Panc1 (cell line): ENCODE measurements around the gene SCAMP1. TPM values are rescaled to one million over a fixed set of nuclear protein-coding genes. Genes with fewer than 3 reads are reported as not detected.

Experiments
- ATAC-seq: fragments of 200-7000 bp; cut with Tn5 transposase; 2 replicates; pipeline ENCODE4 v1.9.1; 2020; ENCODE audit warnings: mild to moderate bottlenecking, moderate library complexity
- BruUV-seq: library from RNA; stranded (reverse); fragments of 400-500 nt; replicated peaks from 2 replicates; lab custom pipeline; 2021; lab: Mats Ljungman, UMichigan
- CTCF ChIA-PET: fragments of 300-600 bp; sonication (Branson Sonifier 250); formaldehyde crosslinking; loops from one replicate; lab custom pipeline; 2022; ENCODE audit warnings: antibody characterized with exemption; lab: Charles Lee
- POLR2A ChIA-PET: fragments of 300-600 bp; sonication (Branson Sonifier 250); formaldehyde crosslinking; loops from one replicate; lab custom pipeline; 2022; ENCODE audit warnings: antibody characterized with exemption; lab: Charles Lee
- DNase-seq: peaks from one replicate; pipeline ENCODE4 v3.0.0-alpha.2; 2010; ENCODE audit warnings: low read depth, low spot score
- H3K27ac ChIP-seq: 2 replicates; pipeline ENCODE4 v1.5.1; 2011; ENCODE audit warnings: mild to moderate bottlenecking, low read length, inconsistent platforms
- H3K27me3 ChIP-seq: fragments of 200-500 bp; sonication (Bioruptor generic); 2 replicates; pipeline ENCODE4 v1.6.0; 2014; ENCODE audit warnings: low read length, inconsistent platforms; ENCODE audit not compliant: control insufficient read depth, insufficient read depth
- H3K36me3 ChIP-seq: fragments of 200-500 bp; sonication (Bioruptor generic); 2 replicates; pipeline ENCODE4 v1.5.1; 2014; ENCODE audit warnings: inconsistent platforms, mild to moderate bottlenecking, low read length, moderate library complexity; ENCODE audit not compliant: control insufficient read depth, insufficient read depth
- H3K4me1 ChIP-seq: 2 replicates; pipeline ENCODE4 v1.5.1; 2011; ENCODE audit warnings: inconsistent platforms, mild to moderate bottlenecking, low read length, moderate library complexity; ENCODE audit not compliant: control insufficient read depth, insufficient read depth
- H3K4me3 ChIP-seq, 2 experiments: 2 replicates each; pipeline ENCODE4 v1.5.1; 2011 to 2012; ENCODE audit warnings: low read depth in 2 of 2, low read length in 2 of 2, mild to moderate bottlenecking in 2 of 2, inconsistent platforms in 1 of 2, moderate library complexity in 1 of 2
- H3K9me3 ChIP-seq: fragments of 200-500 bp; sonication (Bioruptor generic); 2 replicates; pipeline ENCODE4 v1.5.1; 2014; ENCODE audit warnings: low read depth, mild to moderate bottlenecking, inconsistent platforms, low read length, moderate library complexity; ENCODE audit not compliant: control insufficient read depth, insufficient read depth
- POLR2AphosphoS5 ChIP-seq: IDR thresholded peaks from 2 replicates; pipeline ENCODE4 v1.6.1; 2012; ENCODE audit warnings: mild to moderate bottlenecking, low read depth, low read length, moderate library complexity
- SIN3A ChIP-seq: IDR thresholded peaks from 2 replicates; pipeline ENCODE4 v1.6.1; 2012; ENCODE audit warnings: low read depth, mild to moderate bottlenecking, low read length, moderate library complexity, borderline replicate concordance; ENCODE audit not compliant: insufficient read depth
- TCF7L2 ChIP-seq: IDR thresholded peaks from 2 replicates; pipeline ENCODE4 v1.6.1; 2011; ENCODE audit warnings: mild to moderate bottlenecking, low read depth, low read length, inconsistent platforms
- in situ Hi-C: cut with HindIII; loops from 2 replicates; pipeline ENCODE4 v1.10.0; 2016; ENCODE audit warnings: low sequenced_read_pairs, low pct_unique_long_range_greater_than_20kb
- intact Hi-C: fragments of 100-400 bp; cut with micrococcal nuclease; formaldehyde crosslinking; loops from one replicate; pipeline ENCODE4 v1.10.0; 2022; ENCODE audit not compliant: unreplicated experiment
- total RNA-seq: library from RNA; stranded (reverse); gene quantifications from one replicate; pipeline ENCODE4 v1.2.1, GENCODE V29; 2021; ENCODE audit not compliant: unreplicated experiment
- TF ChIP-seq, protein P1 (sequence below): fragments of 450-650 bp; IDR thresholded peaks from 2 replicates; pipeline ENCODE4 v1.5.1; 2017; ENCODE audit warnings: mild to moderate bottlenecking
- TF ChIP-seq, protein P2 (sequence below), 2 experiments: IDR thresholded peaks; 2 replicates each; pipeline ENCODE4 v1.6.1; 2011 to 2012; ENCODE audit warnings: low read depth in 2 of 2, control low read depth in 1 of 2, low read length in 1 of 2, mild to moderate bottlenecking in 1 of 2, moderate library complexity in 1 of 2; ENCODE audit not compliant: insufficient read depth in 1 of 2

SCAMP1 gene
- total RNA-seq, 1 experiment from 2014 or later, result 51.3 TPM

DNA sequence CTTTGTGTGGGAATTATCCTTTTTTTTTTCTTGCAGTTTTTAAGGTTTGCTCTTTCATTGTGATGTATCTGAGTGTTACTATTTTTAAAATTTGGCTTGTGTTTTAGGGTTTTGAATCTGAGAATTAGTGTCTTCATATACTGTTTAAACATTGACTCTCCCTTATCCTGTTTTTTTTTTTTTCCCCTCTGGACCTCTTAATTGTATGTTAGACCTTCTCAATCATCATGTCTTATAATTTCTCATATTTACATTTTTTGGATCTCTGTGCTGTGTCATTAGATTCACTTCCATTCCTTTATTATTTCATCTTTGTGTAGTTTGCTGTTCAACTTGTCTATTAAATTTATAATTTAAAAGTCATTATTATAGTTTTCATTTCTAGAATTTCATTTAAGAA is 47.0 kb downstream of the SCAMP1 start:
- CTCF ChIA-PET, result no interaction called here

DNA sequence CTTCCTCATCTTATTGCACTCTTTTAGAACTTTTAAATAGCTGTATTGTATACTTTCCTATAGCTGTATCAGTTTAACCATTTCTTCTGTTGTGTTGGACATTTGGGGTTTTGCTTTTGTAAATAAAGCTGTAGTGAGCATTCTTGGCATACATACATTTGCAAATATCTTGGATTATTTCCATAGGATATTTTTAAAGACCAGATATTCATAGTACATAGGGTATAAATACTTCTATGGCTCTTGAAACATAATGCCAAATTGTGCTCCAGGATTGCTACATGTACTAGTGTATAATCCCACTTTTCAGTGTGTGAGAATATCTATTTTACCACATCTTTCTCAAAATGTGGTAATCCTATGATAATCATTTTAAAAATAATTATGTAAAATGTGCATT is 51.2 kb downstream of the SCAMP1 start:
- in situ Hi-C loops (no loop called here), intact Hi-C loops (no loop called here)
- Histone ChIP-seq H3K4me1 (peaks cover 6% of the 10 kb centered on the region; the same call in 1 of the 2 replicates), H3K4me3 (no peak overlapping the region), H3K27me3 (no peaks in the 10 kb centered on the region), H3K36me3 (no peaks in the 10 kb centered on the region), H3K9me3 (no peaks in the 10 kb centered on the region), H3K27ac (no peak overlapping the region)
- BruUV-seq, result no TSS peak
- DNase-seq, result no peak
- no peak for ATAC-seq
- CTCF ChIA-PET, result no interaction called here
- TF ChIP-seq SIN3A (no peak), TCF7L2 (no peak), POLR2AphosphoS5 (no peak)
- TF ChIP-seq, protein P1, sequence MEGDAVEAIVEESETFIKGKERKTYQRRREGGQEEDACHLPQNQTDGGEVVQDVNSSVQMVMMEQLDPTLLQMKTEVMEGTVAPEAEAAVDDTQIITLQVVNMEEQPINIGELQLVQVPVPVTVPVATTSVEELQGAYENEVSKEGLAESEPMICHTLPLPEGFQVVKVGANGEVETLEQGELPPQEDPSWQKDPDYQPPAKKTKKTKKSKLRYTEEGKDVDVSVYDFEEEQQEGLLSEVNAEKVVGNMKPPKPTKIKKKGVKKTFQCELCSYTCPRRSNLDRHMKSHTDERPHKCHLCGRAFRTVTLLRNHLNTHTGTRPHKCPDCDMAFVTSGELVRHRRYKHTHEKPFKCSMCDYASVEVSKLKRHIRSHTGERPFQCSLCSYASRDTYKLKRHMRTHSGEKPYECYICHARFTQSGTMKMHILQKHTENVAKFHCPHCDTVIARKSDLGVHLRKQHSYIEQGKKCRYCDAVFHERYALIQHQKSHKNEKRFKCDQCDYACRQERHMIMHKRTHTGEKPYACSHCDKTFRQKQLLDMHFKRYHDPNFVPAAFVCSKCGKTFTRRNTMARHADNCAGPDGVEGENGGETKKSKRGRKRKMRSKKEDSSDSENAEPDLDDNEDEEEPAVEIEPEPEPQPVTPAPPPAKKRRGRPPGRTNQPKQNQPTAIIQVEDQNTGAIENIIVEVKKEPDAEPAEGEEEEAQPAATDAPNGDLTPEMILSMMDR, result no peak
- TF ChIP-seq, protein P2, sequence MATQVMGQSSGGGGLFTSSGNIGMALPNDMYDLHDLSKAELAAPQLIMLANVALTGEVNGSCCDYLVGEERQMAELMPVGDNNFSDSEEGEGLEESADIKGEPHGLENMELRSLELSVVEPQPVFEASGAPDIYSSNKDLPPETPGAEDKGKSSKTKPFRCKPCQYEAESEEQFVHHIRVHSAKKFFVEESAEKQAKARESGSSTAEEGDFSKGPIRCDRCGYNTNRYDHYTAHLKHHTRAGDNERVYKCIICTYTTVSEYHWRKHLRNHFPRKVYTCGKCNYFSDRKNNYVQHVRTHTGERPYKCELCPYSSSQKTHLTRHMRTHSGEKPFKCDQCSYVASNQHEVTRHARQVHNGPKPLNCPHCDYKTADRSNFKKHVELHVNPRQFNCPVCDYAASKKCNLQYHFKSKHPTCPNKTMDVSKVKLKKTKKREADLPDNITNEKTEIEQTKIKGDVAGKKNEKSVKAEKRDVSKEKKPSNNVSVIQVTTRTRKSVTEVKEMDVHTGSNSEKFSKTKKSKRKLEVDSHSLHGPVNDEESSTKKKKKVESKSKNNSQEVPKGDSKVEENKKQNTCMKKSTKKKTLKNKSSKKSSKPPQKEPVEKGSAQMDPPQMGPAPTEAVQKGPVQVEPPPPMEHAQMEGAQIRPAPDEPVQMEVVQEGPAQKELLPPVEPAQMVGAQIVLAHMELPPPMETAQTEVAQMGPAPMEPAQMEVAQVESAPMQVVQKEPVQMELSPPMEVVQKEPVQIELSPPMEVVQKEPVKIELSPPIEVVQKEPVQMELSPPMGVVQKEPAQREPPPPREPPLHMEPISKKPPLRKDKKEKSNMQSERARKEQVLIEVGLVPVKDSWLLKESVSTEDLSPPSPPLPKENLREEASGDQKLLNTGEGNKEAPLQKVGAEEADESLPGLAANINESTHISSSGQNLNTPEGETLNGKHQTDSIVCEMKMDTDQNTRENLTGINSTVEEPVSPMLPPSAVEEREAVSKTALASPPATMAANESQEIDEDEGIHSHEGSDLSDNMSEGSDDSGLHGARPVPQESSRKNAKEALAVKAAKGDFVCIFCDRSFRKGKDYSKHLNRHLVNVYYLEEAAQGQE (IDR thresholded peaks at IDR 0.05; ENCODE audit: insufficient read depth in 1 of 2, low read depth in 2 of 2, low read length in 1 of 2), result no peak
- POLR2A ChIA-PET, result no interaction called here

More for the DNA sequence above, 47.0 kb downstream of the SCAMP1 start:
- no peak for DNase-seq
- H3K4me1 ChIP-seq, result peaks cover 20% of the 10 kb centered on the region
- no peak for ATAC-seq
- no peak overlapping the region for H3K4me3 ChIP-seq
- TF ChIP-seq, protein P2 (IDR thresholded peaks at IDR 0.05; ENCODE audit: insufficient read depth in 1 of 2, low read depth in 2 of 2, low read length in 1 of 2), result no peak
- TF ChIP-seq SIN3A (no peak), POLR2AphosphoS5 (no peak), TCF7L2 (no peak)
- TF ChIP-seq, protein P1, result no peak
- no peaks in the 10 kb centered on the region for H3K27me3 ChIP-seq
- no peak overlapping the region for H3K27ac ChIP-seq
- POLR2A ChIA-PET, result interaction anchor here (0.6 kb wide), 1 partner anchor 11 kb away, joined by 3 read pairs; no protein-coding TSS in a partner anchor
- intact Hi-C loops (no loop called here), in situ Hi-C loops (no loop called here)
- H3K36me3 ChIP-seq, result no peaks in the 10 kb centered on the region
- no peaks in the 10 kb centered on the region for H3K9me3 ChIP-seq
- BruUV-seq, result no TSS peak
